22Rv1 (cell line): ENCODE data around the gene SLC26A8.

ENCODE experiments used
- CTCF ChIP-seq: fragments of 450-650 bp; IDR thresholded peaks from 2 replicates; pipeline ENCODE4 v1.5.1; 2017; ENCODE audit warnings: mild to moderate bottlenecking
- ZFX ChIP-seq: fragments of 450-650 bp; IDR thresholded peaks from 2 replicates; pipeline ENCODE4 v1.6.1; 2017; ENCODE audit warnings: antibody characterized with exemption, borderline replicate concordance

- TF ChIP-seq CTCF (no peak), ZFX (no peak)
Measured at GRCh38 chr6:35977308-35977707, 47.1 kb downstream of the SLC26A8 start.
